Testis (tissue), 2 donors: ENCODE results near the gene NUP155.
A peak's percentile ranks its signal among the peaks of the same experiment; 100 is the strongest.
"Not testable (repeated sequence)": the region's sequence is repeated elsewhere in the genome, so short reads cannot be mapped to it uniquely, and the experiment has no call there.

Source experiments
- CTCF ChIP-seq, 3 experiments: fragments of 450-650 bp in 2 of 3; fragments of 200-600 bp in 1 of 3; sonication (generic) in 1 of 3; IDR thresholded peaks; one replicate each; pipeline ENCODE4 v1.5.1; 2016 to 2019; ENCODE audit warnings: antibody characterized with exemption in 3 of 3, mild to moderate bottlenecking in 2 of 3, moderate library complexity in 1 of 3
- POLR2A ChIP-seq: fragments of 450-650 bp; IDR thresholded peaks from one replicate; pipeline ENCODE4 v1.6.1; 2017; ENCODE audit warnings: antibody characterized with exemption, mild to moderate bottlenecking, moderate library complexity

- peak; percentile 50 to 79 (median 67) for TF ChIP-seq CTCF (IDR thresholded peaks at IDR 0.05)
- TF ChIP-seq POLR2A, result not testable (repeated sequence)
Observed at GRCh38 chr5:37379100-37379628, 8.3 kb upstream of the NUP155 start, which contains the start of gene WDR70.
